Amygdala (tissue), 56 donors: ENCODE measurements around the gene LIM2.
A peak's percentile ranks its signal among the peaks of the same experiment; 100 is the strongest.
"Not testable (repeated sequence)": the region's sequence is repeated elsewhere in the genome, so short reads cannot be mapped to it uniquely, and the experiment has no call there.

Experiments used
- DNase-seq, 56 donors: peaks; one replicate each; lab custom pipeline; 2025; lab: John Stamatoyannopoulos, UW

Gene LIM2

DNA sequence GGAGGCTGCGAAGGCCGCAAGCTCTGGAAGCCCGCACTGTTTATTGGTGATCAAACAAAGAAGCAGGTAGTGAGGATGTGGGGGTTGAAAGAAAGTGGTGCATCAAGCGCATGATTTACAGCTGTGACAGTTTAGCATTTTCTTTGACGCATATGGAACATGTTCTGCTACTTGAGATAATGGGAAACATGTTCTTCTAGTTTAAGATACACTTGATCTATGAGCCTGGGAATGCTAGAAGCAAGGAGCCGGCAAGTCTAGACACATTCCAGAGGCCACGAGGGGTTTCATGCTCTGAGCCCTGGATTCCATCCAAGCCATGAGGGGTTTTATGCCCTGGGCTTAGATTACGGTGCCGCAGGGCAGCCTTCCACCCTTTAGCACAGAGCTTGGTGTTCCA lies 9.7 kb upstream of the LIM2 start:
- not testable (repeated sequence) for DNase-seq

DNA sequence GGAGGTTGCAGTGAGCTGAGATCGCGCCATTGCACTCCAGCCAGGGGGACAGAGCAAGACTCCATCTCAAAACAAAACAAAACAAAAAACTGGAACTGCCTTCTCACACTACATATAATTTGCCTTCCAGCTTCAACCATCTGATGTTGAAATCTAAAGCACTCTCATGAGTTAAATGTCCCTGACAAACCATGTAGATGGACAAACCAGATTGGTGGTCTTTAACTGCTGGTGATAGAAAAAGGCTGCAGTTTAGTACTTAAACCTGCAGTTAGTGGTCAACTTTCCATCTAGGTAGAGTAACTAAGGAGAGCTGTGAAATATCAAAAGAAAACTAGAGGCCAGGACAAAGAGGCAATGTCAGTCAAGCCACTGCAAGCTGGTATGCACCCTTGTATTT lies 8.4 kb upstream of the LIM2 start:
- DNase-seq, result no peak

DNA sequence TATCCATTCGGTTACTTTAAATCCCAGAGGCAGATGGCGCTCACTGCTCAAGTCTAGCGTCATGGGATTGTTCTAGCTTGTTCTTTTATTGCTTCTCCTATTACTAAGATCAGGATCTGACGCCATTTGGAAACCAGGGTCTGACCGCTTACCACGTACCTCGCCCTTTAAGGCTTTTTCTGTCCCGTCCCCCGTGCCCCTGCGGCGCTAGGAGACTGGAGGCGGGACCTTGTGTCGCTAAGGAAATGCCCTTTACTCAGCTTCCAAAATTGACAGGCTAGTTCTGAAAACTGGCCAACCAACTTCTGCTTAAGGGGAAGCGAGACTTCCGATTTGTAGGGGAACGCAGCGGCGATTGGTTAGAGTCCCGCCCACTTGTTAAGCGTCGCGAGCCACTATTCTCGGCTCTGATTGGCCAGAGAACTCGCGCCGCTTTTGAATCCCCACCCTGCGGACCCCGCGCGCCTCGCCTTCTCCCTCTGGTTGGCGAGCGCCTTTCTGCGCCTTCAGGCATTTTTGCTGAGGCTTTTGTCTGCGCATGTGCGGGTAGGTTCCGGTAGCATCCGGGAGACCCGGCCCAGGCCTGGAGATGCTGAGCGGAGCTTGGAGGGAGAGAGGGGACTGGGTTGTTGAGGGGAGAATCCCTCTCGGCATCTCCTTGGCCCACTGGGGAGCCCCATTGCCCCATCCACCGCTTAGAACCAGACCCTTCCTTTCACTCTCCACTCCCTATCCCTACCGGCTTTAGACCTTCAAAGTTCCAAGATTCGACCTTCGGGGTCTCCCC lies 6.5 kb upstream of the LIM2 start:
- peak in 55 of 56 donors; percentile 29 to 95 (median 86) for DNase-seq

DNA sequence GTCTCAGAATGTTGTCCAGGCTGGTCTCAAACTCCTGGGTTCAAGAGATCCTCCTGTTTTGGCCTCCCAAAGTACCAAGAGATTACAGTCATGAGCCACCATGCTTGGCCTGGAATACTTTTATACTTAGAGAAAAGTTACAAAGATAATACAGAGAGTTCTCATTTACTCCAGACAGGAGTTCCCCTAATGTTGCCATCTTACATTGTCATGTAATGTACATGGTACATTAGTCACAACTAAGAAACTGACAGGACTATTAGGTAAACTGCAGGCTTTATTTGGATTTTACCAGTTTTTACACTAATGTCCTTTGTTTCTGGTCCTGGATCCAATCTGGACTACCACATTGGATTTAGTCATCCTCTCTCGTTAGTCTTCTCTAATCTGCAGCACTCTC lies 4.9 kb upstream of the LIM2 start:
- no peak for DNase-seq

DNA sequence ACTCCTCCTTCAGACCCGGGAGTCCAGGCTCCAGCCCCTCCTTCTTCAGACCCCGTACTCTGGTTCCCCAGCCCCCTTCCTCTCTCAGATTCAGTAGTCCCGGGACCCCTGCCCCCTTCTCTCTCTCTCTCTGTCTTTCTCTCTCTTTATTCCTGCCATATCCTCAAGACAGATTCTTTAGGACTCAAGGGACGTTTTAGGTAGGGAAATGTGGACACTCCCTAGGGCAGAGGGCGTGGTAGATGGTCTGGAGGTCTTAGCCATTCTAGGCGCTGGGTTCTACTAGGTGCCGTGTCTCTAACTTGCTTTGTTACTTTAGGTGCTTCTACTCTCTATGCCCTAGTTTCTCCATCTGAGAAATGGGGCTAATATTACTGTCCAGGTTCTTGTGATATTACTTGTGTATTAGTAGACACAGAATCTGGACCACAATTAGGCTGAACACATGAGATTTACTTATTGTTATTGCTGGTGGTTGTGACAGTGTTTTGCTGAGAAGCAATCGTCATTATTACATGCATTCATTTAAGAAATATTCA lies 3.4 kb upstream of the LIM2 start:
- no peak for DNase-seq

DNA sequence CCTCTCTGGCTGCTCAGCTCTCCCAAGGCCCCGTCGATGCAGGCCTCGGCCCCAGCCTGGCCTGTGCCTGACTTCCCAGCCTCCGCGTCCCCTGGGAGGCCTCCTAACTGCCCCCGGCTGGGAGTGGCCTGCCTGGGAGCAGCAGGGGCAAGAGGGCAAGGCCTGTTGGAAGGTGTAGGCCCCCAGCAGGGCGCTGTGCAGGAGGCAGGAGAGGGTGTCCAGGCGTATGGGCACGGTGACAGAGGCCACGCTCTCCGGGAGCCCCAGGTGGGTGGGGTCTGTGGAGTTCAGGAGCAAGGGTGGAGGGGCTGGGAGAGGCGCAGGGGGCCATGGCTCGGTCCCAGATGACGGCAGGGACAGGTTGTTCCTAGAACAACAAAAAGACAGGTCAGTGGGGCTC lies 1.4 kb upstream of the LIM2 start:
- DNase-seq, result no peak

DNA sequence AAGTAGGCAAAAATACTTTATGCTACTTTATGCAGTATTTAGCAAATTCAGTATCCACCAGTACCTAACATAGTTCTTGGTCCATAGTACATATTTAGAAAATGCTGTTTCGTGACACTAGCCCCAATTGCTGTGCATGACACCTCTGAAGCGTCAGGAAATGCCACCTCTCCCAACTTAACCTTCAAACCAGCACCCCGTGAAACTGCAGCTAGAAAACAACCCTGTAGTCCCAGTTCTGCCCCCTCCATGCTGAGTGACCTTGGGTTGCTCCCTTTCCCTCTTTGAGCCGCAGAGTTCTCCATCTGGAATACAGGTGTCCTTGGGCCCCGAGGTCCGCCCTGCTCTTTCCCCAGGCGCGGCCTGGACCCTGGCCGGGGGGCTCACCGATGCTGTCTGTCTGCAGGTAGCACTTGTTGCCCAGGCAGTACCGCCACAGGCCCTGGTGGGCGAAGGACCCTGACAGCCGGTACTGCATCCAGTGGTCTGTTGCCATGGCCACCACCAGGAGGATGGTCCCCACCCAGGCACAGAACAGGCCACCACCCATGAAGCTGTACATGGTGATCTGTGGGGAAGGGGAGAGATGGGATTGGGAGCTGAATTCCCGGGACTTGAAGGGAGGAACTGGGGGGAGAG lies 773 bp downstream of the LIM2 start:
- no peak for DNase-seq

DNA sequence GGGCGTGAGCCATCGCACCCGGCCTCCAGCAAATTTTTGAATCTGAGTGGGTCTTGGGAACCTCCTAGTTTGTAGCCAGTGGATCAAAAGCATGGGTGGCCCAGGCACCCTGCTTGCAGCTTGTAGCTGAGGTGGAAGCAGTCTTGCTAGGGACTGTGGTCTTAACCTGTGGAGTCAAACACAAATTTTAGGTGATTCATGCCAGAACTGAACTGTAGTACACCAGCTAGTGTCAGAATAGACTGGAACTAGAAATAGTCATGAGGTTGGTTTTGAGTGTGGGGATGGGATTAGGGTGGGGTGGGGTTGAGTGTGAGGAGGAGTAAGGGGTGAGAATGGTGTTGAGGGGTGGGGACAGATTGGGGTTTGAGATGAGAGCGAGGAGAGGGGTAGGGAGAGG lies 5.8 kb downstream of the LIM2 start:
- DNase-seq, result no peak

DNA sequence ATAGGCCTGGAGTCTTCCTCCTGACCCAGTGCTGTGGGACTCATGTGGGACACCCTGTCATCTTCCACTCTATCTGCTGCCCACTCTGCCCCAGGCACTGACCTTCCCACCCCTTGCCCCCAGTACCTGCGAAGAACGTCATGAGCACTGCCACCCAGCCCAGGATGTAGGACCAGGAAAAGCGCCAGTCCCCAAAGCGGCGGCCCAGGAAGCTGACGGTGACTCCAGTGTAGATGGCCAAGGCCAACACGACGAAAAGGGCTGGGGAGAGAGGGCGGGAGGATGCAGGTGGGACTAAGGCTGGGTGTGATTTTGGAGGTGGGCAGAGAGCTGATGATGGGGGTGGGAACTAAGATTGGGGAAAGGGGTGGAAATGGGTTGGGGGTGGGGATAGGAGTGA lies 7.4 kb downstream of the LIM2 start:
- no peak for DNase-seq

DNA sequence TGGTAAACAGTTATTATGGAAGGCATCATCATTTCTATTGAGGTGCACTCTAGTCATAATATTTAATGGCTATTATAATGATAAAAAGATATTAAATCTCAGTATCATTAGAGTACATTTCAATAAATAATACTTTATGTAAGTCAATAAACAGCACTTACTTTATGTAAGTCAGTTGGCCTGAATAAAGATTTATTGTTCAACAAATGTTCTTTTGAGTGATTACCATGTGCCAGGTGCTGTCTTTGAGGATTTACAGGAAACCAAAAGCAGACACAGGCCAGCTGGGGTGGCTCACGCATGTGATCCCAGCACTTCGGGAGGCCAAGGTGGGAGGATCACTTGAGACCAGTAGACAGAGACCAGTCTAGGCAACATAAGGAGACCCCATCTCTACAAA lies 10.4 kb downstream of the LIM2 start:
- no peak for DNase-seq

DNA sequence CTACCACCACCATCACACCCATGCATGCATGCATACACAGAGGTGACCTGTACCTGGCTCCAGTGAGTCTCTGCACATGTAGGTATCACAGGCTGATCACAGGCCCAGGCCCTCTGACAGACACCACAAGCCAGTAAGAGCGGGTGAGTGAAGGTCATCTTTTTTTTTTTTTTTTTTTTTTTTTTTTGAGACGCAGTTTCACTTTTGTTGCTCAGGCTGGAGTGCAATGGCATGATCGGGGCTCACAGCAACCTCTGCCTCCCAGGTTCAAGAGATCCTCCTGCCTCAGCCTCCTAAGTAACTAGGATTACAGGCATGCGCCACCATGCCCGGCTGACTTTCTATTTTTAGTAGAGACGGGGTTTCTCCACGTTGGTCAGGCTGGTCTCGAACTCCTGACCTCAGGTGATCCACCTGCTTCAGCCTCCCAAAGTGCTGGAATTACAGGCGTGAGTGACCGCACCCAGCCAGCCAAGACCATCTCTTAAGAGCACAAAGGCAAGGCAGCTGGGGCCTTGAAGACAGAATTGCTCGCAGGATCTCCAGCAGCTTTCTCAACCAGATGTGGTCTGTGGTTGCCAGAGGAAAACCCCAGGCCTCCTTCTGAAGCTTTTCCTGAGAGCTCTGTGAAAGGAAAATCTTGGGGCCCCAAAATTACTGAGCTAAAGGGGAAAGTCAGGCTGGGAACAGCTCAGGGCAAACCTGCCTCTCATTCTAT lies 12.1 kb downstream of the LIM2 start:
- no peak for DNase-seq

DNA sequence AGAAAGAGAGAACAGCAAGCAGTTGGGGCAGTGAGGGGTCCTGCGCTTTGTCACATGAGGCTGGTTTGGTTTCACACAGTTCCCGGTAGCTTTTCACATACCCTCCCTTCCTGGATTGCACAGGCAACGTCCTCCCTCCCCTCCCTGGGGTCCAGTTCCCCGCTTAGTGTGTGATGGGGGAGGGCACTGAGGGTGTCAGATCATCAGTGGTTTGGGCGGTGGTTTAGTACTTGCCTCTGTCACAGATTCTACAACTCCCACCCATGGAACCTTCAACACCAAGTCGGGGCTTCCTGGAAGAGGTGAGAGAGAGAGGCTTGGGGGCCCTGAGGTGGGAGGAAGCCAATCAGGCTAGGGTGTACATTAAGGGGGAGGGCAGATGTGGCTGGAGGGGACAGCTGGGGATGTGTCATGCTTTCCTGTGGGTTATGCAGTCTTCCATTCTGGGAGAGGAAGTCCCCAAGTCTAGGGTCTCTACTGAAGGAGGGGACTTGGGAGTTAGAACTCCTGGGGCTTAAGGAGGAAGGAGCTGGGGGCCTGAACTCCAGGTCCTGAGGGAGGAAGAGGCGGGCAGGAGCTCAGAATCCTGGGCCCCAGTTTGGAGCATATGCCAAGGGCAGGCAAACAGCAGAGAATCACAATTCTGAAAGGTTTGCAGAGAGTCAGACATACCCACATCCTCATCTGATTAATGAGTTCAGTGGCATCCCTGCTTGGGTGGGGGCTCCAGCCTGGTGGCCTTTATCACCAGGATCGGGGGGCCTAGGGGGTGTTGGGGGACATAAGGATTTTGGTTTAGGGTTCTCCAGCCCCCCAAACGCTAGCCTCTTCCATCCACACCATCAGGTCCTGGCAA lies 14.9 kb downstream of the LIM2 start, which contains the start of gene NKG7:
Gene NKG7 (minus strand): TSS at position 6 of the 856 bp plus-strand sequence. CDS start 119 bp downstream, outside the sequence.
- no peak for DNase-seq

DNA sequence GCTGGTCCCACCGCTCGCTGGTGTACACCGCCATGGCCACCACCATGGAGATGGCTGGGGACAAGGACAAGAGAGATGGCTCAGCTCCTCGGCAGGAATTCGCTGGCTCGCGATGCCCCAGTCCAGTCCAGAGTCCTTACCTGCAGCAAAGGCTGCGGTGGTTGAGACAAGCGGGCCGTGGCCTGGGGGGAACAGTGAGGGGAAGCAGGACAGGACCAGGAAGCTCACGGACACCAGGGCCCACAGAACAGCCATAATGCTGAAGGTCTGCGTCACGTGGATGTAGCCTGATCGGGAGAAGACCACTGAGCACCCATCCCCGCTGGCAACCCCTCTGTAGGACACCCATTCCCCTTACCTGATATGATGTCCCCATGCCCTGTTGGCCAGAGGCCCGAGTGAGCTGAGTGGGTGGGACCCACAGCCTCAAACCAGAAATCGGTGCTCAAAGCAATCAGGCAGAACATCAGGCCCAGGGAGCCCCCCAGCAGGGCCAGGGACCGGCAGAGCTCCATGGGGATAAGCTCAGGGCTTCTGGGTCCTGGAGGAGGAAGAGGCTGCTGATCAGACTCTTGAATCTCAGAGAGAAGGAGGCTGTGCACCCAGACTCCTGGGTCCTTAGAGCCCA lies 15.6 kb downstream of the LIM2 start:
- no peak for DNase-seq

DNA sequence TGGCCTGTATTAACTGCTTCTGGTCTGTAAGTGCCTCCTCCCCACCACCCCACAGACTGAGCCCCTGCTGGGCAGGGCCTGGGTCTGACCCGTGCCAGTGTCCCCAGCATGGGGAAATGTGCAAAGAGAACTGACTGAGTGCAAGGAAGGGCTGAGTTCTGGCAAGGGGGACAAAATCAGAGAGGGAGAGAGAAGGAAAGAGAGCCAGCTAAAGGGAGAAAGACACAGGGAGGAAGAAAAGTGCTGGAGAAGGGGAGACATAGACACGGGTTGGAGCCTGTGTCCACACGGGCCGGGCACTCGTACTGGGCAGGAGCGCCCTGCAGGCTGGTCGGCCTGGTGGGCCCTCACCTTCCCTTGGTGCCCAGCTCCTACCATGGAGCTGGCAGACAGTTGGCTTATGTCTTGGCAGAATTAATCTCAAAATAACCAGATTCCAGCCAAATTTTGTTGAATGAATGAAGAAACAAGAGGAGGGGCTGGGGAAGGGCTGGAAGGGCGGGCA lies 16.5 kb downstream of the LIM2 start:
- no peak for DNase-seq

DNA sequence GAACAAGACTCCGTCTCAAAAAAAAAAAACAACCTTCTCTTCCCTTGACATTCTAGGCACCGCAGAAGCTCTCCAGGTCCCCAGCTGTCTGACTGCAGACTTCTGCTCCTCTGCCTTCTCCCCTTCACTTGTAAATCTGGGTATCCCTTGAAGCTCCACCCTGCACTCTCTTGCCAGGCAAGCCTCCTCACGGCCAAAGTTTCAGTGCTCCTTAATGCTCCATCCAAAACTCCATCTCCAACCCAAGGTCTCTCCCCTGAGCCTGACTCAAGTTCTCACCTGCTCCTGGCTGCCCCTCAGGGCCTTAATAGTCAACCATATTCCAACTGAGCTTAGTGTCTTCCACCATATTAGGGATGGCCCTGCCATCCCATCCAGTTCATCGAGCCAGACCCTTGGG lies 17.5 kb downstream of the LIM2 start:
- no peak for DNase-seq

DNA sequence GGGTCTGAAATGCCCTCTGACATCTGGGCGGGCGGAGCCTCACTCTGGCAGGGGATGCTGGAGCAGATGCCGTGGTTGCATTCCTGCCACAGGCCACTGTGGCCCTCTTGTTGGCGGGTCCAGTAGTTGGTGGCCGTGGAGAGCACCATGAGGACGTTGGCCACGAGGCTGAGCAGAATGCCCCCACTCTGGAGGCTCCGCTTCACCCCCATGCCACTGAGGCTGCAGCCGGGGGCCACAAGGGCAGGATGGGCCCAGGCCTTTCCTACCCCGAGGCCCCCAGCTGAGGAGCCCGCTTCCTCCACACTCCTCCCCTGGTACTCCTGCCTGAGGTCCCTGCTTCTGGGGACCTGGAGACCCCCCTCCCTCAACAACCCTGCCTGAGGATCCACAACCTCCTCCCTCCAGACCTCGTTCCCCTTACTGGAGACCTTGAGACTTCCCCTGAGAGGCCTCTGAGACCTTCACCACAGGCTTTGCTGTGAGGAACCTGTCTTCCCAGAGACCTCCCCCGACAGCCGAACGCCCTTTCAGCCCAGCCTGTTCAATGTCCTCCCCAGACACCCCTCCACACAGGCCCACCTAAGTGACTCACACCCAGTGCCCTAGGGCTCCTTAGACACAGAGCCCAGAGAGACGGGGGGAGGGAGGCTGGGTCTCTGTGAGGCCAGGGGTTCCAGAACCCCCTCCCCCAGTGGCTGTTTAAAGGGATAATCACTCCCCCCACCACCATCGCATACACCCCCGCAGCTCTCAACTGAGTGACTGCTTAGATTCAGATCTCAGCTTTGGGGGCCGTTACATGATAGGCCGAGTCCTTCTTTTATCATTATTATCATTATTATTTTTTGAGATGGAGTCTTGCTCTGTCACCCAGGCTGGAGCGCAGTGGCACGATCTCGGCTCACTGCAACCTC lies 19.1 kb downstream of the LIM2 start, which contains the start of gene CLDND2:
Gene CLDND2 (minus strand): TSS at position 638 of the 917 bp plus-strand sequence. CDS start 426 bp downstream, at position 212.
- DNase-seq, result peak in 4 of 56 donors; percentile 11 to 58 (median 36)

DNA sequence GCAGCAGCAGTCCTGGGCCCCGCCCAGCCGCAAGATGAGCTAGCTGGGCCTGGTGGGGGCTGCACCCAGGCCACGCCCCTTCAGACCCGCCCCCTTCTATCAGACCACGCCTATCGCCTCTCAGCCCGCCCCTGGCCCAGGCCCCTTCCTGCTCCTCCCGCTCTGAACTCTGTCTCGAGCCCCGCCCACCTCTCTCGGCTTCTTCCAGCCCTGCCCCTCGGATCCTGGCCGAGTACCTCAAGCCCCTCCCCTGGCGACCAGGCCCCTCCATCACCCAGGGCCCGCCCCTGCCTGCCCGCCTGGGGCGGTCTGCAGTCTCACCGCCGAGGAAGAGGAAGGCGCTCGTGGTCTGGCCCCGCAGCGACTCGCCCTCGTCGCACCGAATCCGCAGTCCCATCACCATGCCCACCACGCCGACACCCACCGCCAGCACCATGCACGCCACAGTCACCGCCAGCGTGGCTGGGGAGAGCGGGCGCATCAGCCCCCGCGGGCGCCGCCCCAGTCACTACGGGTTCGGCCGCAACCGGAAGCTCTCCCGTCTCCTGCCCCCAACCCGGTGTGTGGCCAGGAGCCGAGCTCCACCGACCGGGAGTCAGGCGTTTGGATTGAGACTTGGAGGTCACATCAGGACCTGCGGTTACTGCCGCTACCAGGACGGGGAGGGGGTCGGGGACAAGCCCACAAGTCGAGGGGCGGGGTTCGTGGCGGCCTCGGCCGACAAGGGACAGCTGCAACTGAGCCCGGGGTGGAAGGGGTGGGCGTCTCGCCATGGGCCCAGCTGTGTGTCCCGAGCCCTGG lies 20.0 kb downstream of the LIM2 start:
- DNase-seq, result peak; percentile 50 to 99 (median 97)

DNA sequence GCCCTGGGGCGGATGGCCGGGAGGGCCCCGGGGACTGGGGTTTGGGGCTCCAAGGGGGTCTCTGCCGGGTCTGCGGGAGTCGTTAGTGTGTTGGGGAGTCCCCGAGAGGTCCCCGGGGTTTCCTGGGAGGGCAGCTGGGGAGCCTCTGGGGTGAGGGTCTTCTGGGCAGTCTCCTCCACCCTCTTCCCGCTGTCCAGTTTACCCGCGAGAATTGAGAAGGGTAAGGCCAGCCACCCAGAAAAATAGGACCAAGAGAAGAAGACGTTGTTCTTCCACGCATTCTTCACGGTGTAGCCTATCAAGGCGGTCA lies 20.6 kb downstream of the LIM2 start:
- peak in 4 of 56 donors; percentile 55 to 72 (median 60) for DNase-seq
